HG03025 (cell line): ENCODE results near the gene HAS3.

ENCODE experiments used
- ATAC-seq: cut with Tn5 transposase; IDR thresholded peaks from one replicate; pipeline ENCODE4 v1.9.1; 2021; ENCODE audit warnings: mild to moderate bottlenecking, moderate library complexity; ENCODE audit not compliant: unreplicated experiment, low FRiP score

The HAS3 gene

GRCh38 chr16:69089091-69089910, 16.2 kb upstream of the HAS3 start:
- ATAC-seq: no peak

GRCh38 chr16:69093974-69094373, 11.5 kb upstream of the HAS3 start:
- no peak for ATAC-seq

- no peak for ATAC-seq
Measured at GRCh38 chr16:69094501-69094900, 11.0 kb upstream of the HAS3 start.

GRCh38 chr16:69095193-69095592, 10.3 kb upstream of the HAS3 start:
- ATAC-seq: no peak

- no peak for ATAC-seq
Measured at GRCh38 chr16:69100071-69100691, 5.3 kb upstream of the HAS3 start.

- no peak for ATAC-seq
Measured at GRCh38 chr16:69106491-69107315, 1.2 kb downstream of the HAS3 start.

- ATAC-seq: no peak
Measured at GRCh38 chr16:69107316-69107962, 2.0 kb downstream of the HAS3 start.

- ATAC-seq: no peak
Measured at GRCh38 chr16:69108064-69108904, 2.8 kb downstream of the HAS3 start.

- ATAC-seq: no peak
Measured at GRCh38 chr16:69108905-69109252, 3.4 kb downstream of the HAS3 start.

- ATAC-seq: no peak
Measured at GRCh38 chr16:69109486-69110270, 4.2 kb downstream of the HAS3 start.

- ATAC-seq: no peak
Measured at GRCh38 chr16:69110406-69110805, 5.0 kb downstream of the HAS3 start.

- no peak for ATAC-seq
Measured at GRCh38 chr16:69111216-69111875, 5.9 kb downstream of the HAS3 start.

- no peak for ATAC-seq
Measured at GRCh38 chr16:69111876-69112230, 6.4 kb downstream of the HAS3 start.

- ATAC-seq: no peak
Measured at GRCh38 chr16:69112285-69113129, 7.1 kb downstream of the HAS3 start.

GRCh38 chr16:69113216-69113615, 7.8 kb downstream of the HAS3 start:
- ATAC-seq: no peak

- ATAC-seq: no peak
Measured at GRCh38 chr16:69114346-69114975, 9.0 kb downstream of the HAS3 start.

GRCh38 chr16:69114976-69115355, 9.5 kb downstream of the HAS3 start:
- ATAC-seq: no peak
